HS-27A (cell line): ENCODE measurements around the gene TRIM13.
A peak's percentile ranks its signal among the peaks of the same experiment; 100 is the strongest.
"Not testable (repeated sequence)": the region's sequence is repeated elsewhere in the genome, so short reads cannot be mapped to it uniquely, and the experiment has no call there.

Source experiments
- DNase-seq: peaks from one replicate; pipeline ENCODE4 v3.0.0-alpha.2; 2012; ENCODE audit warnings: low read depth, missing footprints

TRIM13 gene

GRCh38 chr13:49996951-49997895 is at the start of gene TRIM13:
TSS of gene TRIM13 (plus strand) at chr13:49997042. CDS start at chr13:50011941, 14,899 bp downstream.
- DNase-seq: peak; percentile 55

DNA sequence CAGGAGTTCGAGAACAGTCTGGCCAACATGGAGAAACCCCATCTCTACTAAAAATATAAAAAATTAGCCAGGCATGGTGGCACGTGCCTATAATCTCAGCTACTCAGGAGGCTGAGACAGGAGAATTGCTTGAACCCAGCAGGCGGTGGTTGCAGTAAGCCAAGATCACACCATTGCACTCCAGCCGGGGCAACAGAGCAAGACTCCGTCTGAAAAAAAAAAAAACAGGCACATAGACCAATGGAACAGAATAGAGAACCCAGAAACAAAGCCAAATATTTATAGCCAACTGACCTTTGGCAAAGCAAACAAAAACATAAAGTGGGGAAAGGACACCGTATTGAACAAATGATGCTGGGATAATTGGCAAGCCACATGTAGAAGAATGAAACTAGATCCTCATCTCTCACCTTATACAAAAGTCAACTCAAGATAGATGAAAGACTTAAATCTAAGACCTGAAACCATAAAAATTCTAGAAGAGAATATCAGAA is 48.0 kb upstream of the TRIM13 start:
- DNase-seq: not testable (repeated sequence)

GRCh38 chr13:49951754-49952535 is 44.9 kb upstream of the TRIM13 start:
- no peak for DNase-seq

- DNase-seq: no peak
Measured at GRCh38 chr13:49953560-49953959, 43.3 kb upstream of the TRIM13 start.

DNA sequence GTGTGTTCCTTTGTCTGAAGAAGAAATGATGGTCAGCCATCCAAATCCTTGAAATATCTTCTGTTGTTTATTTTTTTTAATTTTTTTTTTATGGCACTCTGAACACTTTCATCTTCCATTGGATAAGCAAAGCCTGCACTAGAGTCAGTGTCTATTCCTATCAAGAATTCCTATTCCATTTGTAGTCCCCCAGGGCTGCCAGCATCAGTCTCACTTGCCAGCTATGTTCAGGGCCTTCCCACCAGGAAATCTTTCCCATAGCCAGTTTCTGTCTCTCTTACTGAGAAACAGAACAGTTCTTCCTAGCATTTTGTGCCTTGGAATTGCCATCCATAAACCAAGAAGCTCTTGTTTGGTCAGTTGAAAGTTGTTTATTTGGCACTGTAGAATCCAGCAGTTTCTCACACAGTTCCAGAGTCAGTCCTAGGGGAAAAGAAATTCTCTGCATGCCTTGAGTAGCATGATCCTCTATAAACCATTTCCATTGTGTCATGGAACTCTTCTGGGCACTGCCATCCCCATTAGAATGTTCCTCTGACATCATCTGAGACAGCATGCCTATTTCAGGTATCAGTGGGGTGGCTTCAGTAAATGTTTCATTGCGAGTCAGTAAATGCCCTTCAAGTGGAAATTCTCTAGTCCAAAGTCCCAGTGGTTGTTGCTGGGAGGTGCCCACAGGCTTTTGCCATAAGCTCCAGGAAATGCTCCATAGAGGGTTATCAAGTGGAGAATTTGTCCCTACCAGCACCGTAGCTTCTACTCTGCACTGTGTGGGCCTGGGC is 42.0 kb upstream of the TRIM13 start:
- DNase-seq: no peak

- no peak for DNase-seq
Measured at GRCh38 chr13:49956131-49956530, 40.7 kb upstream of the TRIM13 start.

- DNase-seq: no peak
Measured at GRCh38 chr13:49958321-49958720, 38.5 kb upstream of the TRIM13 start.

- no peak for DNase-seq
Measured at GRCh38 chr13:49967456-49967855, 29.4 kb upstream of the TRIM13 start.

DNA sequence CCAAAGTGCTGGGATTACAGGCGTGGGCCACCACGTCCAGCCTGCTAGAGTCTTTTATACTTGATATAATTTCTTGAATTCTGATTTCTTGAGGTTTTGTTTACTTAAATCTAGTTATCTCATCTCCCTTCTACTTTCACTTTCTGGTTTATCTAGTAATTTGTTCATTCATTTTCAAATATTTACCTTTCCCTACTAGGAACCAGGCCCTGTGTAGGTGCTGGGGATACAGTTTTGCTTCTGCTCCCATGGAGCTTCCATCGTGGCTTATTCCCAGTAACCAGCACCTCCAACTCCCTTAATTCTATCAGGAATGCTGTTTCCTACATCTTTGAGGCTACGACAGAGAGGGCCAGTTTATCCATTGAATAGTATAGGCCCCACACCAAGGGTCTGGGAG is 24.1 kb upstream of the TRIM13 start:
- DNase-seq: no peak

- no peak for DNase-seq
Measured at GRCh38 chr13:49975826-49976225, 21.0 kb upstream of the TRIM13 start.

DNA sequence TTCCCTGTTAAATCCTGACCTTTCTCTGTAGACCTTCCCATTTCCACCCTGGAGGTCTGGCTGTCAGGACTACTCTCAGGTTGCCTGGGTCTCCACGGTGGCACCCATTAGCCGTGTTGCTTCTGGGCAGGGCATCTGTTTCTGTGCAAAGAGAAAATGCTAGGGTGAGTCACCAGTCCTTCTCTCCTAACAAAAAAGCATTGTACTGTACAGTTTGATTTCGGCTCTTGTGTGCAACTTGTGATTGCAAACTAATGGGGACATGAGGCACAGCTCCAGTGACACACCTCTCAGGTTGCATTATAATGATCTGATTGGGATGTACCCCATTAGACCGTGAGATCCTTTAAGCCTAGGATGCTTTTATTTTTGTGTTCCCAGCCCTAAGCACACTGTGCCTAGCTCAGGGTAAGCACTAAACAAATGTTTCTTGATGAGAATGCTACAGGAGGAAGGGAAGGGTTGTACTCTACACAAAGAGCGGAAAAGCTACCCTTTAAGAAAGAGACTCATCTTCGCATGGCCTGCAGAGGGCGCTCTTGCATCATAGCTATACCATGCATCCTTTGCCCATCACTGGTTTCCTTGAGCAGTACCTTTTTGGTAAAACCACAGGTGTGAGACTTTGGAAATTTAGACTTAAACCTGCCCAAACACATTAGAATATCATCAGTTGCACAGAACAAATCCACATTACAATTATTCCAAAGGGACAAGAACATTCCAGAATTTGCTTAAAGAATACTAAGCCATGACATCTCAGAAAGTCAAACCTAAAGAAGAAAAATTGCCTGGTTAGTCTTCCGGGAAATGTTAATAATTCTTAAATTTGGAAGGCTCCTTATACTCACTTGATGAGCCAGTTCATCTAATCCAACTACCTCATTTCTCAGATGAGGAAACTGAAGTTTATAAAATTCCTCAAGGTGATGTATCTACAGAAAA is 20.3 kb upstream of the TRIM13 start:
- no peak for DNase-seq

- DNase-seq: no peak
Measured at GRCh38 chr13:49977992-49978391, 18.9 kb upstream of the TRIM13 start.

DNA sequence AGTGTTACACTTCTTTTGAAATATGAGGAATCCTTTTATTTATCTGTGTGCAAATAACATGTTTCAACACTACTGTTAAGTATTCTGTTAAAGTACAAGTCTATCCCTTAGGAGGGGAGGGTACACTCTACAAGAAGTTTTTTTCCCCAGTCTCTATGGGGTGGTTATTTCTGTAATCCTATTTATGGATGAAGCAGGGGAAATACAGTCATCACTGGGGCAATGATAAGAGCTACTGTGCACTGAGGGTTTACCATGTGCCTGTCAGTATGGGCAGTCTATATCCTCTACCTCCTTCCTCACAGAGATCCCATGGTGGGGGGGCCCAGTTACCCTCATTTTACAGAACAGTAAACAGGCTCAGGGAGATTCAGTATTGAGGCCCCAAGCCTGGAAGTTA is 16.6 kb upstream of the TRIM13 start:
- no peak for DNase-seq

DNA sequence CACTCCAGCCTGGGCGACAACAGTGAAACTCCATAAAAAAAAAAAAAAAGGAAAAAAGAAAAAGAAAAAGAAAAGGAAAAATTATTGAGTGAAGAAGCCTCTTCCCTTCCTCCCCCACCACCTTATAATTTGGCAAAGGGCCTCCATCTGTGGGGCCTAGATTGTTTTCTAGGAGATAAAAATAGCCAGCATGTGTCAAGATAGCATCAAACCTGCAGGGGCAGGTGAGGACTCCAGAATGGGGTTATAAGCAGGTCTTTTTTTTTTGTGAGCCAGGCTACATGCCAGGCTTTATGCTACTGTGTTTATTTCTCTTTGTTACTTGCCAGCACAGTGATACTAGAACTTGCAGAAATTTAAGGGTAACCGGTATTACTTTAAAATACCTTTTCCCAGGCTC is 11.7 kb upstream of the TRIM13 start:
- DNase-seq: no peak

DNA sequence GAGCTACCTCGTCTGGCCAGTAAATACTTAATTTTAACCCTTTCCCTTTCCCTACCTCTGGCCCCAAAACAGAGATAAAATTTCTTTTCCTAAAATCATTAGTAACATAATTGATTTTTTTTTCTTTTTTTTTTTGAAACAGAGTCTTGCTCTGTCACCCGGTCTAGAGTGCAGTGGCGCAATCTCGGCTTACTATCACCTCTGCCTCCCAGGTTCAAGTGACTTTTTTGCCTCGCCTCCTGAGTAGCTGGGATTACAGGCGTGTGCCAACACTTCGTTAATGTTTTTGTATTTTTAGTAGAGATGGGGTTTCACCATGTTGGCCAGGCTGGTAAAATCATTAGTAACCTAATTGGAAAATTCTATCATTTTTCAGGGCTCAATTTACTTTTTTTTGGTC is 10.4 kb upstream of the TRIM13 start:
- no peak for DNase-seq

DNA sequence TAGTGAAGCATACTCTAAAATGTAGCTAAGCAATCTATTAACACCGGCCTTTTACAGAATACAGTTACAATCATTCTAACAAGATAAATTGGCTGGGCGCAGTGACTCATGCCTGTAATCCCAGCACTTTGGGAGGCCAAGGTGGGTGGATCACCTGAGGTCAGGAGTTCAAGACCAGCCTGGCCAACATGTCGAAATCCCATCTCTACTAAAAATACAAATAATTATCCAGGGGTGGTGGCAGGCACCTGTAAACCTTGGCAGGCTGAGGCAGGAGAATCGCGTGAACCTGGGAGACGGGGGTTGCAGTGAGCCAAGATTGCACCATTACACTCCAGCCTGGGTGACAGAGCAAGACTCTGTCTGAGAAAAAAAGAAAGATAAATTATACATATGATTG is 6.2 kb upstream of the TRIM13 start:
- DNase-seq: not testable (repeated sequence)

- no peak for DNase-seq
Measured at GRCh38 chr13:49993111-49993510, 3.7 kb upstream of the TRIM13 start.

DNA sequence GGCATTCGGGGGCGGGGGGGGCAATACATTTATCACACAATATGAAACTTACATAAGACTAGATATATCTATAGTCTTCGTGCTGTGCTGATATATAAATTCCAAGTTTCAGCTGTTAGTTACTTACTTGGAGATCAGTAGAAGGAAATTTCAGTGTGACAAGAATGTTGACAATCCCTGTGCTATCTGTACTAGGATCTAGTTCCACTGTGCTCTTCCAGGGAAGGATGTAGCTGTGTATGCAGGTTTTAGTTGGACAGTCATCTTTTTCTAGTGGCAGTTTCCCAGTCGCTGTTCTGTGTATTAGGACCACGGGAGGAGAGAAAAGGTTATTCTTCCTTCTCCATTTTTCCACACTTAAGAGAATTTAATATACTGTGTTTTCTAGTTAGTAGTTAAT is 3.2 kb upstream of the TRIM13 start:
- no peak for DNase-seq

DNA sequence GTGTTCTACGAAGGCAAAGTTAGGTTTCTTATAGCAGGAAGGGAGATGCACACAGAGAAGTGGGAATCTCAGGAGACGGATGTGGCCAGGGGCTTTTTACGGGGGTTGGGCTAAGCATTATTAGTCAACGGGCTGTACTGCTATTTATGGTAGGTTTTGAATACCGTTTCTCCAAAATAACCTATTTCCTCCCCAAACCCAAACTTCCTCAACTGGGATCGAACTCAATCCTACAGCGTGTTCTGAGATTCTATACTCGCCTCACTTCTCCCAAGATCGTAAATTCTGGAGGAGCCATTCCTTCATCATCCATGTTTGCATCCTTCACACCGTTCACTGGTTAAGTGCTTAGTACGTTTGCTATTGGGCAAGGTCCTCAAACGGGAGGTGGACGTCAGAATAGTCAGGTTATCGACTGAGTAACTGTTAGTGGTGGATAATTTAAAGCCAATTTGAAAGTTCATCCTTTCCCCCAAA is 1.2 kb upstream of the TRIM13 start:
- no peak for DNase-seq

- DNase-seq: no peak
Measured at GRCh38 chr13:49996161-49996915, 504 bp upstream of the TRIM13 start.
